HL-60 (cell line): ENCODE data around the gene RTN4RL1.

ENCODE experiments used
- DNase-seq, 2 experiments: peaks; one replicate each; pipeline ENCODE4 v3.0.0-alpha.2; 2010 to 2020; ENCODE audit warnings: low read depth in 1 of 2, low spot score in 1 of 2
- H3K27ac ChIP-seq: fragments of 250-450 bp; sonication (Bioruptor Pico); replicated peaks from 2 replicates; pipeline ENCODE4 v1.5.1; 2020; ENCODE audit warnings: mild to moderate bottlenecking, moderate library complexity
- H3K27me3 ChIP-seq: fragments of 250-450 bp; sonication (Bioruptor Pico); 2 replicates; pipeline ENCODE4 v1.5.1; 2021; ENCODE audit warnings: mild to moderate bottlenecking, moderate library complexity; ENCODE audit not compliant: insufficient read depth, poor library complexity, severe bottlenecking
- H3K4me3 ChIP-seq: replicated peaks from 2 replicates; pipeline ENCODE4 v1.5.1; 2011; ENCODE audit warnings: mild to moderate bottlenecking, control low read depth, low read length; ENCODE audit not compliant: insufficient read depth
- GABPA ChIP-seq: IDR thresholded peaks from 2 replicates; pipeline ENCODE4 v1.6.1; 2012; ENCODE audit warnings: low read depth
- POLR2AphosphoS5 ChIP-seq: IDR thresholded peaks from 2 replicates; pipeline ENCODE4 v1.6.1; 2012; ENCODE audit warnings: low read depth
- SPI1 ChIP-seq: IDR thresholded peaks from 2 replicates; pipeline ENCODE4 v1.6.1; 2012; ENCODE audit warnings: low read depth, mild to moderate bottlenecking, borderline replicate concordance
- TF ChIP-seq, protein P1 (sequence below): IDR thresholded peaks from 2 replicates; pipeline ENCODE4 v1.6.1; 2012; ENCODE audit warnings: low read depth; ENCODE audit not compliant: insufficient replicate concordance
- TF ChIP-seq, protein P2 (sequence below): IDR thresholded peaks from one replicate; pipeline ENCODE4 v1.5.1; 2011; ENCODE audit warnings: low read length, control low read depth, inconsistent platforms; ENCODE audit not compliant: insufficient read depth

The RTN4RL1 gene

DNA sequence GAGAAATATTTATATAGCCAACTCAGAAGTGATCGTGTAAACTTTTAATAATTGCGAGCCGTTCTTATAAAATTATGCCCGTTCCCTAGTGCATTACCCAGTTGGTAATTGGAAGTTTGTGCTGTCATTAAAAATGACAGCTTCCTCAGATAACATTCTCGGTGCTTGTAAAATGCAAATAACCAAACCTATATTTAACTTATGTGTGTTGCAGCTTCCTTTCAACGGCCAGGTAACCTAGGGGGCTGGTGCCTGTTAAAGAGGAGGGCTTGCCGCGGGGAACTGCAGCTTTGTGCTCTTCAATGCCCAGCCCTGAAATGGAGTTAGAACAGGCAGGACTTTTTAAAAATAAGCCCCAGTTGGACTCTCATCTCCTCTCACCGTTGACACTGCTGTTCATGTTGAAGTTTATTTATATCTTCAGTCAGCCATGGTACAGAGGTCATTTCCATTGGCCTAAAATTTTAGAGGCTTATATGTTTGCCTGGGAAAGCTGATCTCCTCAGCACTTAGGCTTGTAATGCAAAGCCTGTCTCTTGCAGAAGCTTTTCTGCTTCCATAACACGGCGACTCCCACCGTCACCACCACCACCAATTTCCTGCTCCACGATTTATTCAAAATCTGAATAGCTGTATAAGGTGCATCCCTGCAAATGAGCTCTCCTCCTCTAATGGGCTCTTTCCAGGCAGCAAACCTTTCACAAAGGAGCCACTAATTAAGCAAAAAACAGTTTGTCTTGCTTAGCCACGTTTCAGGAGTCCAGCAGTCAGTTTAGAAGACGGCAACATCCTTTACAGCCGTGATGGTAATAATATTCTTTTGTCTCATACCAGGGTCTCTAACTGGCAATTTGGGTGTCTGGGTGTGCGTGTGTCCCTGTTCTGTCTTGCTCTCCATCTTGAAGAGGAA, 120.6 kb downstream of the RTN4RL1 start:
- H3K4me3 ChIP-seq = no peak overlapping the region
- TF ChIP-seq GABPA = no peak
- no peak for TF ChIP-seq SPI1
- TF ChIP-seq, protein P1, sequence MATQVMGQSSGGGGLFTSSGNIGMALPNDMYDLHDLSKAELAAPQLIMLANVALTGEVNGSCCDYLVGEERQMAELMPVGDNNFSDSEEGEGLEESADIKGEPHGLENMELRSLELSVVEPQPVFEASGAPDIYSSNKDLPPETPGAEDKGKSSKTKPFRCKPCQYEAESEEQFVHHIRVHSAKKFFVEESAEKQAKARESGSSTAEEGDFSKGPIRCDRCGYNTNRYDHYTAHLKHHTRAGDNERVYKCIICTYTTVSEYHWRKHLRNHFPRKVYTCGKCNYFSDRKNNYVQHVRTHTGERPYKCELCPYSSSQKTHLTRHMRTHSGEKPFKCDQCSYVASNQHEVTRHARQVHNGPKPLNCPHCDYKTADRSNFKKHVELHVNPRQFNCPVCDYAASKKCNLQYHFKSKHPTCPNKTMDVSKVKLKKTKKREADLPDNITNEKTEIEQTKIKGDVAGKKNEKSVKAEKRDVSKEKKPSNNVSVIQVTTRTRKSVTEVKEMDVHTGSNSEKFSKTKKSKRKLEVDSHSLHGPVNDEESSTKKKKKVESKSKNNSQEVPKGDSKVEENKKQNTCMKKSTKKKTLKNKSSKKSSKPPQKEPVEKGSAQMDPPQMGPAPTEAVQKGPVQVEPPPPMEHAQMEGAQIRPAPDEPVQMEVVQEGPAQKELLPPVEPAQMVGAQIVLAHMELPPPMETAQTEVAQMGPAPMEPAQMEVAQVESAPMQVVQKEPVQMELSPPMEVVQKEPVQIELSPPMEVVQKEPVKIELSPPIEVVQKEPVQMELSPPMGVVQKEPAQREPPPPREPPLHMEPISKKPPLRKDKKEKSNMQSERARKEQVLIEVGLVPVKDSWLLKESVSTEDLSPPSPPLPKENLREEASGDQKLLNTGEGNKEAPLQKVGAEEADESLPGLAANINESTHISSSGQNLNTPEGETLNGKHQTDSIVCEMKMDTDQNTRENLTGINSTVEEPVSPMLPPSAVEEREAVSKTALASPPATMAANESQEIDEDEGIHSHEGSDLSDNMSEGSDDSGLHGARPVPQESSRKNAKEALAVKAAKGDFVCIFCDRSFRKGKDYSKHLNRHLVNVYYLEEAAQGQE = no peak
- TF ChIP-seq, protein P2, sequence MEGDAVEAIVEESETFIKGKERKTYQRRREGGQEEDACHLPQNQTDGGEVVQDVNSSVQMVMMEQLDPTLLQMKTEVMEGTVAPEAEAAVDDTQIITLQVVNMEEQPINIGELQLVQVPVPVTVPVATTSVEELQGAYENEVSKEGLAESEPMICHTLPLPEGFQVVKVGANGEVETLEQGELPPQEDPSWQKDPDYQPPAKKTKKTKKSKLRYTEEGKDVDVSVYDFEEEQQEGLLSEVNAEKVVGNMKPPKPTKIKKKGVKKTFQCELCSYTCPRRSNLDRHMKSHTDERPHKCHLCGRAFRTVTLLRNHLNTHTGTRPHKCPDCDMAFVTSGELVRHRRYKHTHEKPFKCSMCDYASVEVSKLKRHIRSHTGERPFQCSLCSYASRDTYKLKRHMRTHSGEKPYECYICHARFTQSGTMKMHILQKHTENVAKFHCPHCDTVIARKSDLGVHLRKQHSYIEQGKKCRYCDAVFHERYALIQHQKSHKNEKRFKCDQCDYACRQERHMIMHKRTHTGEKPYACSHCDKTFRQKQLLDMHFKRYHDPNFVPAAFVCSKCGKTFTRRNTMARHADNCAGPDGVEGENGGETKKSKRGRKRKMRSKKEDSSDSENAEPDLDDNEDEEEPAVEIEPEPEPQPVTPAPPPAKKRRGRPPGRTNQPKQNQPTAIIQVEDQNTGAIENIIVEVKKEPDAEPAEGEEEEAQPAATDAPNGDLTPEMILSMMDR = no peak
- no peak for TF ChIP-seq POLR2AphosphoS5
- no peak for DNase-seq
- H3K27ac ChIP-seq = no peak overlapping the region
- peaks cover 8% of the 10 kb centered on the region for H3K27me3 ChIP-seq

DNA sequence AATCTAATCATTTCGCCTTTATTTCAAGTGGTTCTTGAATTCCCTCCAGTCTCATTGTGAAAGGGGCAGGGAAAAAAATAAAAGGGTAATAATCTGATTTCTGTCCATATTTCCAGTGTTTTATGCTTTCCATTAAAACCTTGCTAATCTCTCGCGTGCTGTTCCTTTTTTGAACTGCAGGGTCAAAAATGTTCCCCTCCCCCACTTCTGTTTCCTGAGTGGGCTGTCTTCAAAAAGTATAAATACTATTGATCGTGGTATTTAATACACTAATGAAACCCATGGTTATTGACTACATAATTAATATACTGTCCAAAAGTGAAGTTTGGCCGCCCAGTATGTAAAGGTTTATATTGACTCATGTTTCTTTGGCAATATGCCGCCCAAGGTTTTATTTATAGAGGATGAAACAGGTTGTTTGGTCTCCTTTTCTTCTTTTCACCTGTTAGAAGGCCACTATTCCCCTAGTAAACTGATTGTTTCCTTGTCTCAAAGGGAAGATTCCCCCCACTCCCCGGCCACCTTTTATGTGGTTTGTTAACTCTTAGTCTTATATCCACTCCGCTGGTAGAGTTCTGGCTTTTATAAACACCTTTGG, 125.6 kb downstream of the RTN4RL1 start:
- Histone ChIP-seq H3K27me3 (no peaks in the 10 kb centered on the region), H3K27ac (no peak overlapping the region), H3K4me3 (no peak overlapping the region)
- TF ChIP-seq, protein P1 = no peak
- TF ChIP-seq, protein P2 = no peak
- TF ChIP-seq GABPA (no peak), SPI1 (no peak), POLR2AphosphoS5 (no peak)
- DNase-seq = no peak

DNA sequence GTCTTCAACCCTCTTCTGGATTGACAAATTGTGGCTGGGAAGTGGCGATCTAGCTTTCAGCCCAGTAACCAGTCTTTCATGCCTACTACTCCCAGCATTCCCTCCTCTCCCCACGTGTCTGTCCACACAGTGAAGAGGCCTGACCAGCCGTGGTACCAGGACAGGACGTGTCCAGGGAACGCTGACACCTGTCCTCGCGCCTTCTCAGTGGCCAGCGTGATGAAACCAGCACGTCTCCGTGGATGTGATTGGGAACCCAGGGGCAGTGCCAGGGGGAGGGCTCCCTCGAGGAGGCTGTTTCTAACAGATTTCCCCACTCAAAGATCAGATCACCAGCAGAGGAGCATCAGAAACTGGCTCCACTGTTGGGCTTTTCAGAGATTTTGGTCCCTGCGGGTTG, 126.3 kb downstream of the RTN4RL1 start:
- Histone ChIP-seq H3K27me3 (no peaks in the 10 kb centered on the region), H3K27ac (no peak overlapping the region), H3K4me3 (no peak overlapping the region)
- TF ChIP-seq POLR2AphosphoS5 (no peak), SPI1 (no peak)
- no peak for DNase-seq

- no peak overlapping the region for H3K27ac ChIP-seq
- TF ChIP-seq SPI1 = no peak
- TF ChIP-seq, protein P1 = no peak
- TF ChIP-seq POLR2AphosphoS5 = no peak
- TF ChIP-seq, protein P2 = no peak
- no peak for TF ChIP-seq GABPA
- H3K4me3 ChIP-seq = no peak overlapping the region
- H3K27me3 ChIP-seq = no peaks in the 10 kb centered on the region
- no peak for DNase-seq
Measured at GRCh38 chr17:1898332-1898731, 126.8 kb downstream of the RTN4RL1 start.
